ENCODE data around the gene MYLK4. TPM values are rescaled to one million over a fixed set of nuclear protein-coding genes. Genes with fewer than 3 reads are reported as not detected.

The MYLK4 gene
- total RNA-seq, 1 donor = 0.43 TPM

DNA sequence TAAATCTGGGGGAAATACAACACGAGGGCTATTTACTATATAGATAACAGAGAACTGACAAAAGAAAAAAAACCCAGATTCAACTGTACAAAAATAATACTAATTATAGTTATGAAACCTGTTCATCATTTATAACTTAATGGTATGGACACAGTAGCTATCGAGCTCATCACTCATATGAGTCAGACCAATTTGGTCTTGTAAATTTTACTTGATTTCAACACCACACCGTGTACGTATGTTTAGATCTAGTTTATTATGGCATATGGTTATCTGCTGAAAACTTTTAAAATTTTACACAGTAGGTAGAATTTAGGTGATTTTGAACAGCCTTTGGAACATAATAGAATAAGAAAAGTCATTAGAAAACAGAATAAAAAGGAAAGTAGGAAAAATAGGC is 5.5 kb downstream of the MYLK4 start:
- no peak overlapping the region for H3K4me3 ChIP-seq (ENCODE audit: low read depth, low read length)
- DNase-seq (ENCODE audit: low read depth) = no peak
- TF ChIP-seq, protein P1, sequence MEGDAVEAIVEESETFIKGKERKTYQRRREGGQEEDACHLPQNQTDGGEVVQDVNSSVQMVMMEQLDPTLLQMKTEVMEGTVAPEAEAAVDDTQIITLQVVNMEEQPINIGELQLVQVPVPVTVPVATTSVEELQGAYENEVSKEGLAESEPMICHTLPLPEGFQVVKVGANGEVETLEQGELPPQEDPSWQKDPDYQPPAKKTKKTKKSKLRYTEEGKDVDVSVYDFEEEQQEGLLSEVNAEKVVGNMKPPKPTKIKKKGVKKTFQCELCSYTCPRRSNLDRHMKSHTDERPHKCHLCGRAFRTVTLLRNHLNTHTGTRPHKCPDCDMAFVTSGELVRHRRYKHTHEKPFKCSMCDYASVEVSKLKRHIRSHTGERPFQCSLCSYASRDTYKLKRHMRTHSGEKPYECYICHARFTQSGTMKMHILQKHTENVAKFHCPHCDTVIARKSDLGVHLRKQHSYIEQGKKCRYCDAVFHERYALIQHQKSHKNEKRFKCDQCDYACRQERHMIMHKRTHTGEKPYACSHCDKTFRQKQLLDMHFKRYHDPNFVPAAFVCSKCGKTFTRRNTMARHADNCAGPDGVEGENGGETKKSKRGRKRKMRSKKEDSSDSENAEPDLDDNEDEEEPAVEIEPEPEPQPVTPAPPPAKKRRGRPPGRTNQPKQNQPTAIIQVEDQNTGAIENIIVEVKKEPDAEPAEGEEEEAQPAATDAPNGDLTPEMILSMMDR (IDR thresholded peaks at IDR 0.05; ENCODE audit: insufficient read depth, low read depth, low read length) = no peak

DNA sequence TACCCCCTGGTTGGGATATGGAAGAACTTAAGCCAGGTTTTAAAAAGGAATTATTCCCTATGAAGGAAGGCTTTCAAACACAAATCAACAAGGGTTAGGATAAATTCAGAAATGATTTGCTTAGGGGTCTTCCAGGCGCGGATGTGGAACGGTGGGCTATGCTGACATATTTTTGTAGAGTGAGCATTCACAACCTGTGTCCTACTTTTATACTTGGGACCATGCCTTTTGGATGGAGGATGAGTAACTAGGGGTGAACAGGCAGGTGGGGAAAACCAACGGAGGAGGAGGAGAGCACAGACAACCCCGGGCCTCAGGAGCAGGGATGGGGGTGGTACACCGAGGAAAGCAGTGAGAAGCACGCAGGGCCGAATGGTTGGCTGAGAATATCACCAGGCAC is 5.9 kb downstream of the MYLK4 start:
- no peak overlapping the region for H3K4me3 ChIP-seq (ENCODE audit: low read depth, low read length)
- no peak for DNase-seq (ENCODE audit: low read depth)
- TF ChIP-seq, protein P1 (IDR thresholded peaks at IDR 0.05; ENCODE audit: insufficient read depth, low read depth, low read length) = no peak

DNA sequence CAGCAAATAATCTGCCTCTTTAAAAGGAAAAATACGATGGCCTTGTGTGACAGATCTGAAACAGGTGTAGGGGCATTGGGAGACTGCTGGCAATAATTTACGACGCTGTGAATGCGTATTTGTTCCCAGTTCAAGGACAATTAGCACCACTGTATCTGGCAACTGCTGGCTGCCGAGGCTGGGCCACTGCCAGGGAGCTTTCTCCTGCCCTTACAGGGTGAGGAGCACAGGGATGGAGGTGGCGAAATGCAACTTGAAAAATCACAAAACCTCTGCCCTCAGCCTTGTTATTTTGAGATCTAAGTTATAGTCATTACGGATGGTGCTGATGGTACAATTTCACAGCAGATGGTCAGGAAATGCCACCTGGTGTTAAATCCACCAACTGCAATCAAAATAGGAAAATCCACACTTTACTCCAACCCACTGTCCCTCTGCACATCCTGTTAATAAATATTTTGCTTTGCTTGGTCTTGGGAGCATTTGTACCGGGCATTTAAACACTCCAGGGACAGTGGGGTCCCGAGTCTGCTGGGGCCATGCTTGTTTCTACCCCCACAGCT is 6.4 kb downstream of the MYLK4 start:
- DNase-seq (ENCODE audit: low read depth) = peak; percentile 17

DNA sequence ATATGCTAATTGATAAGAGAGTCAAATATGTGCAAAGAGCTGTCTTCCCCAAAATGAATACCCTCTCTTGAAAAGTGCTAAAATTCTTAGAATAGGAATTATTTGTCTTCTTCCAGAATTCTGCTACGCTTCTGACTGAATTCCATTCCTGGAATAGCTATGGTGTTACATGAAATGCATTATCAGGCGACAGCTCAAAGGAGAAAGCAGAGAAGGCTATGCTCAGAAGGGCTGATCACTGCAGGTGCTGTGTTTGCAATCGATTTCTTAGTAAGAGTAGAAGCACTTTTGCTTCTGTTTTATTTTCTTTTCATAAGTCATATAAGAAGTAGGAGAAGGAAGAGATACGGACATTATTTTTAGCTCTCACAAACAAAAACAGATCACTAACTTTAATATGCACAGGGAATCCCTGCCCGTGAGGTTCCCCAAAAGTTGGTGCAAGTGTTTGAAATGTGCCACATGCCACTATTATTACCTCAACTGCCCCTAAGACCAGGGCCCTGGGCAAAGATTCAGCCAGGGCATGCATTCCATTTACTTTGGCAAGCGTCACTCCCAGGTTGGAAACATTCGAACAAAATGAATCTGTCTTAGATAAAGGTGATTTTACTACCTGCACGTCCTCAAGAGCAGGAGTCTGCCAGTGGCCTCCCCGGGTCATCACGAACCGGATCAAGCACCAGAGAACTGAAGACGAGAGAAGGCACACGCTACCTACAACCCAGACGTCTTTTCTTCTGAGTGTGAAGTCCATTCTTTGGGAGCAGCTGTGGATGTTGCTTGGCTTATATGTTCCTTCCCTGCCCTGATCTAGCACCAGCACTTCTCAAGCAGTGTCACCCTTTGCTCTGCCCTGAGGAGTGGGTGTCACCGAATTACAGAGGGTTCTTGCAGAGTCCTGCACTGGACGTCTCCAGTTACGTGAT is 7.2 kb downstream of the MYLK4 start:
- TF ChIP-seq, protein P1 (IDR thresholded peaks at IDR 0.05; ENCODE audit: insufficient read depth, low read depth, low read length) = no peak
- DNase-seq (ENCODE audit: low read depth) = no peak
- no peak overlapping the region for H3K4me3 ChIP-seq (ENCODE audit: low read depth, low read length)

More for the DNA sequence above, 6.4 kb downstream of the MYLK4 start:
- no peak overlapping the region for H3K4me3 ChIP-seq (ENCODE audit: low read depth, low read length)
- TF ChIP-seq, protein P1 (IDR thresholded peaks at IDR 0.05; ENCODE audit: insufficient read depth, low read depth, low read length) = peak; percentile 34

DNA sequence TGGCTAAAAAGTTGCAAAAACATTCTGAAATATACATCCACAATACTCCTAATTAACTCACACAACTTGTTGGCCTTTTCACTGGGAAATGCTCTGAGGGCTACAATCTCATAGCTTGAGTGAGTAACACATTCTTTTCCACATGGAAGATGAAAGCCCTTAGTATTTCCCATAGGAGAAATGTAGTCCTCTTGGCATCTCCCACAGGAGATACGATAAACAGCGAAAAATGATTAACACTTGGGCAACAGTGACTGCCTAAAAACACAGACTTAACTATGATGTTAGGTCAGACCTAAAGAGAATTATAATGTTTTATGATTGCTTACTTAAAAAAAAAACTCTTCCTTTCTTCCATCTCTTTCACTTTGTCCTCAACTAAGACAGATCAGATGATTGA is 9.0 kb downstream of the MYLK4 start:
- TF ChIP-seq, protein P1 (IDR thresholded peaks at IDR 0.05; ENCODE audit: insufficient read depth, low read depth, low read length) = no peak
- no peak overlapping the region for H3K4me3 ChIP-seq (ENCODE audit: low read depth, low read length)
- no peak for DNase-seq (ENCODE audit: low read depth)

DNA sequence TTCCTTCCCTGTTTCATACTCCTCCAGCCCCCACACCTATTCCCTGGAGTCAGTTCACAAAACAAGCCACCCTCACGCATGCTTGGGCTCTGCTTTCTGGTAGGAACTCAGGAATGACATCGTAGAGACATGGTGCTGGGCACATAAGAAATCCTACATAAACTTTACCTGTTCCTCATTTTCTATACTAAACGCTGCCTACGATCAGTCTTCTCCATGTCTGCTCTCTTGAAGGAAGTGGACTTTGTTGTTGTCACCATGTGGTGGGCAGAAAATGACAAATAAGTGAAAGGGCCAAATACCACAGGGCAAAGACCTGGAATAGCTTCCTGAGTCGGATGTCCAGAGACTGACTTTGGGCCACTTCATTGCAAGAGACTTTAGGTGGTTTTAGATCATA is 10.1 kb downstream of the MYLK4 start:
- no peak for DNase-seq (ENCODE audit: low read depth)
- TF ChIP-seq, protein P1 (IDR thresholded peaks at IDR 0.05; ENCODE audit: insufficient read depth, low read depth, low read length) = no peak
- H3K4me3 ChIP-seq (ENCODE audit: low read depth, low read length) = no peak overlapping the region
